HT1080 (cell line): ENCODE measurements around the gene MAF. TPM values are rescaled to one million over a fixed set of nuclear protein-coding genes. Genes with fewer than 3 reads are reported as not detected.

Source experiments
- DNase-seq: peaks from one replicate; pipeline ENCODE4 v3.0.0-alpha.2; 2015; ENCODE audit warnings: low read depth
- total RNA-seq: library from RNA; depleted of rRNA; stranded (reverse); fragments of >200 nt; shearing (Covaris generic); gene quantifications from 2 replicates; pipeline ENCODE4 v1.2.3, GENCODE V29; 2014

The MAF gene
- total RNA-seq, 1 experiment from 2014 or later: not detected

DNA sequence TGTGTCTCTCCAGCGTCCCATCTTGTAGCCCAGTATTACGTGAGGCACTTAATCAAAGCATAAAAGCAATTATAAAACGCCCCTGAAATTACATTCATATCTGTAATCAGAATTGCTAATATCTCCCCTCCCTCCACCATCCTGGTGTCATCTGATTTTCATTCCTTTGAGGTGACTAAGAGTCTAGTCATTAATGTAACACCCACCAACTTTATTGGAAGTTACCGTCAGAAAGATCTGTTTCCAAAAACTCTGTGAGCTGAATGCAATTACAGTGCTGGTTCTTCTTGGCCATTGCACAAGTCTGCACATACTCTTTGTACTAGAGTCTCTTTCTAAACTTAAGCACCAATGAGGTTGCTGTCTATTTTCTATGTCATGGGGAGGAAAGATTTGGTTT lies 12.5 kb upstream of the MAF start:
- DNase-seq: peak; percentile 32

- DNase-seq: peak; percentile 48
Measured at GRCh38 chr16:79612207-79612606, 11.7 kb upstream of the MAF start.

DNA sequence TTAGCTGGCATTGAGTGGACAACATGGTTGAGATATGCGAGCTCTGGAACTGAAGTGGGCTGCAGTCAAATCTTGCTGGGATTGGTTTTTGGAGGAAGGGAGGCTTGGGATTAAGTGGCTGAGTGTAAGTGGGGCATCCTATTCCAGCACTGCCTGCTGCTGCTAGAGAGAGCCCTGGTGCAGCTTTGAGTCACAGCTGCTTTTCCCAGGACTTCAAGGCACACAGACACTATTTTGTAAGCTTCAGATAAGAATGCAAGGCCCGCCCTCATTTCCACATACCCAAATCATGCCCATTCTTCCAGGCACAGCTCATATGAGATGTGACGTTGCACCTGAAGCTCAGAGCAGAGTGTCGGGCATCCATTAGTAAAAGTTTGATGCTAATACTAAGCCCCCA lies 10.2 kb upstream of the MAF start:
- peak; percentile 27 for DNase-seq

DNA sequence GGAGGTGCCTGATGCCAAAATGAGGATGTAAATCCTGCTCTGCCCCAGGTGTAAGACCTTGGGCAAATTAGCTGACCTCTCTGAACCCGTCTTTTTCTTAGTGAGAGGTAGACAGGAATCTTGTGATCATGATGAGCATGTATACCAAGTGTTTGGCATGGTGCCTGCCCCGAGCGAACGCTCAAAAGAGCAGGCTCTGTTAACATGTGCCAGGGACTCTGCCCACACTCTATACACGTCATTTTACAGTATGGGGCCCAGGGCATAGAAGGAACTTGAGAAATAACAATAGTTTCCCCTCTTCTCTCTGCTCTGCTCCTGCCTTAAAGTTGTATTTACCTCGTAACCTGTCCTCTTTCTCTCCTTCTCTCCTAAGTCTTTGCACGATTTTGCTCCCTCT lies 9.3 kb upstream of the MAF start:
- DNase-seq: no peak

- DNase-seq: no peak
Measured at GRCh38 chr16:79608976-79609375, 8.4 kb upstream of the MAF start.

- DNase-seq: peak; percentile 62
Measured at GRCh38 chr16:79607587-79607986, 7.0 kb upstream of the MAF start.

DNA sequence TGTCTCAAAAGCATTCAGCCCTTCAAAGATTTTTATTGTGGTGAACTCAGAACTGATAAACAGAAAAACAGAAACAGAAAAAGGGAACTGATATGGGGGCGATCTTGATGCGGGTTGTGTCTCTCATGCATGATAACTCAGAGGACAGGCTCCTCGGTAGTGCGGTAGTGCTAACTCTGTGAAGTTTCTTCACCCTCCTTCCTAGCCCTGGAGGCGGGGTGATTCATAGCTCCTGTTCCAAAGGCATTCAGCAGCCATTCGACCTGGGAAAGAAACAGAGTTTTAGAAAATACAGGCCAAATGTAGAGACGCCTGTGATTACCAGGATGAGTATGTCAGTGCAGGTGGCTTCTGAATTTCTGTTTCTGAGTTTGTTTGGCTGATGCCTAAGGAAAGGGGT lies 5.5 kb upstream of the MAF start:
- DNase-seq: no peak

- DNase-seq: no peak
Measured at GRCh38 chr16:79603055-79603454, 2.5 kb upstream of the MAF start.

DNA sequence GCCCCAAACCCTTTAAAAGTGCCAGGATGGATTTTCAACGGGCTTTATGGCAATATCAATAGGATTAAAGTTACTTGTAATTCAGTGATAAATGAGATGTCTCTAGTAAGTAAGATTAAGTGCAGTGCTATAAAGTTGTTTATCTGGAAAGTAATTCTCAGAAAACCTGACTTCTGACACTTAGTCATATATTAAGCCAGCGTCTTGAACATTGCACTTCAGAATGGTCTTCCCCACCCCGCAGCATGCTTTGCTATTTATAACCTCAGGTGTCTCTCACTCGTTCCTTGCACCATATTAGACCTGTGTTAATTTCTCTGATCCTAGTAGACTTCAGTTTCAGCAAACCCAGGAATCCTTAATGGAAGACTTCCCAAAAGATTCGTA lies 2.1 kb upstream of the MAF start:
- no peak for DNase-seq

DNA sequence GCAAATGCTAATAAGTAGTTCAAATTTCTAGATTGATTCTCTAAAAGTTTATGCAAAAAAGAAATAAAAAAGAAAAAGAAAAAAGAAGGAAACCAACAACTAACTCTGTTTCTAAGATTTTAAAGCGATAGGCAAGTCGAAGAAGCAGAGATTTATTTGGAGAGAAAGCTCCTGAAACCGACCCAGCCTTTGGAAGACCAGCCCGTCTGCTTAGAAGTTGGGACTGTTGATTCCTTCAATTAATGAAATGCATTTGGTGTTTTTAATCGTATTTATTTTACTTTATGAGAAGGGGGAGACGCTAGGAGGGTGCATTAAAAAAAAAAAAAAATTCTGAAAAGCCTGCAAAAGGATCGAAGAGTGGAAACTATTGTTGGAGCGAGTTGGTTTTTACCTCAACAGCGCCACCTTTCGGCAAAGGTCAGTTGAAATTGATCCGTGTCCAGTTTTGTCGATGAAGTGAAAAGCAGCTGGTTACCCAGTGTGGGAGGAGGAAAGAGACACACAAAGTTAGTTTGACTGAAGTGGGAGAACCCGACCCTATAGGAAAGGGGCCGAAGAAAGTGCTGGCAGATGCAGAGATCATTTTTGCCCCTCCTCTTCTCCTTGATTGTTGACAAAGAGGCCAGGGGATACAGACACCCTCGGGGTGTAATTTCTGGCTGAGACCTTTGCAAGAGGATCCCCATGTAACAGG lies 1.5 kb upstream of the MAF start:
- DNase-seq: peak; percentile 64

- DNase-seq: no peak
Measured at GRCh38 chr16:79601092-79601930, 774 bp upstream of the MAF start.

- no peak for DNase-seq
Measured at GRCh38 chr16:79599837-79600637, 500 bp downstream of the MAF start.

GRCh38 chr16:79599256-79599836 lies 1.2 kb downstream of the MAF start:
- DNase-seq: no peak

DNA sequence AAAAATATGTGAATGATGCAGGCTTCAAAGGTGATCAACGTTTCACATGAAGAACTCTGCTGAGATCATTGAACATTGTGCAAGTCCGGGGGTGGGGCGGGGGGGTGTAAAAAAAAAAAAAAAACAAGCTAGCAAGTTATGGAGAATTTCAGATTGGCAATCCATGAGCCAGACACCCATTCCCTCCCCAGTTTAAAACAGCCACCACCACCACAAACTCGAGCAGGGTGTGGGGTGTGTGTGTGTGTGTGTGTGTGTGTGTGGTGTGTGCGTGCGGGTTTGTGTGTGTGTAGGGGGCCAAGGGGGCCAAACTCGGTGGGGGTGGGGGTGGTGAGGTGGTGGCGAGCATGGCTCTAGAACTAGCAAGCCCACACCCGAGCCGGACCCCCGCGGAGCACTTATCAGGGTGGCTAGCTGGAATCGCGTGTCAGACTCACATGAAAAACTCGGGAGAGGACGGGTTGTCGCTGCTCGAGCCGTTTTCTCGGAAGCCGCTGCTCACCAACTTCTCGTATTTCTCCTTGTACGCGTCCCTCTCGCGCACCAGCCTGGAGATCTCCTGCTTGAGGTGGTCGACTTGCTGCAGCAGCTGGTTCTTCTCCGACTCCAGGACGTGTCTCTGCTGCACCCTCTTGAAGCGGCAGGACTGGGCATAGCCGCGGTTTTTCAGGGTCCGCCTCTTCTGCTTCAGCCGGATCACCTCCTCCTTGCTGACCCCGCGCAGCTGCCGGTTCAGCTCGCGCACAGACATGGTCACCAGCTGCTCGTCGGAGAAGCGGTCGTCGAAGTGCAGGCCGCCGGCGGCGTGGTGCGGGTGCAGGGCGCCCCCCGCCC lies 2.0 kb downstream of the MAF start:
- peak; percentile 3 for DNase-seq

GRCh38 chr16:79598063-79598347 lies 2.5 kb downstream of the MAF start:
- no peak for DNase-seq

GRCh38 chr16:79597277-79598062 lies 3.1 kb downstream of the MAF start:
- DNase-seq: no peak

DNA sequence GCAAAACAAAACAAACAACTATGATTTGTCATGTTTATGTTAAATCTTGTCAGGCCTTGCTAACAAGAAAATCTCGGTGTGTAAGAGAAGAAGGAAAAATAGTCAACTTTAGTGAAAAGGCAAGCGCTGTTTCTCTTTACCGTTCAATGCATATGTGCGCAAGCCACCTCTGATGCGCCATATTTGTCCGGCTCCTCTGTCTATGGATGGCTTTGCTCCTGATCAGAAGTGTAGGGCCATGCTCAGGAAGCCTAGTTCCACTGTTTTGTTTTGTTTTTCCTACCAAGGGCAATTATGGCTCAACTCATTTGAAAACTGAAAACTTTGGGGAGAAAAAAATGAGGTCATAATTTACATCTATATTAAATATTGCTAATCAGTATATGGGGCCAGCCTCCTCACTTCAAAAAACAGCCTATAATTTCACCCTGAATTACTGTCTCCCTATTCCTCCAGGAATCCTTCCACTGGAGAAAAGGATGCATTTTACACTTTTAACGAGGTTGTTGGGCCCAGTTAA lies 4.5 kb downstream of the MAF start:
- DNase-seq: no peak

GRCh38 chr16:79595231-79595641 lies 5.3 kb downstream of the MAF start:
- no peak for DNase-seq

DNA sequence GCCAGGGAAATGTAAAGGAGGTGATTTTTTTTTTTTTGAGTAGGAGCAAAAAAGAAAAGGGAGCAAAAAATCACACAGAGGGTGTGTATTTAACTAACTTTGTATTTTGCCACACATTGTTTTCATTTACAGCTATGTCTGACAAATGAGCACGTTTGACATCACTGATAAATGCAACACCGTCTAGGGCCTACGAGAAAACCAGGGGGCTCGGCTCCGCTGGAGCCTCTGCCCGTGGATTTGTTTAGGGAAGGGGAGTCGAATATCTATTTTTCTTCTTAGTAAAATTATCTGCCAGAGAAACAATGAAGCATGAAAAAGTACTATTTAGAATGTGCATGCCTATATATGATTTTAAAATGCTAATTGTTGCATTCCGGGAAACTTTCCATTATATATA lies 6.8 kb downstream of the MAF start:
- DNase-seq: no peak

DNA sequence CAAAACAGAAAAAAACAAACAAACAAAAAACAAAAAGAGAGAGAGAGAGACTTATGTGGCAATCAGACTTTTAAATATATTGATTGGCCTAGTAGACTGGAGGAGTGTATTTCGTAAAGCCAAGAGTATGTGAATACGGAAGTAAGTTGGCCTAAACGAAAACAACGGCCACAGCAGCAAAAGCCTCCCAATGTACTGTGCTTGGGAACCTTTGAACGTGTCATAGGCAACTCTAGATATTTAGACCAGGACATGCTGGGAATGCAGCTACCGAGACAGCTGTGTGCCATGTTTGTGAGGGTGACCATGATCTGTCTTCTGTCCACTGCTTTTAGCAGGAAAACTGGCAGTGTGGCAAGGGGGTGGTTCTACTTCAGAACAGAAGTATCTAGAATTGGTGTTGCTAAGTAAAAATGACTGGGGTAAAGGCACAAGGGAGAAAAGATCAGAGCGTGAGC lies 7.4 kb downstream of the MAF start:
- DNase-seq: no peak
